DND-41 (cell line): ENCODE data around the gene VAV3.

ENCODE experiments used
- ATAC-seq: fragments of 200-7000 bp; cut with Tn5 transposase; 3 replicates; pipeline ENCODE4 v1.9.1; 2021; ENCODE audit warnings: low read depth; ENCODE audit not compliant: insufficient read depth
- DNase-seq: peaks from one replicate; pipeline ENCODE4 v3.0.0-alpha.2; 2020
- H2AFZ ChIP-seq: 2 replicates; pipeline ENCODE4 v1.6.0; 2012; ENCODE audit warnings: low read depth, low read length
- H3K27ac ChIP-seq: 2 replicates; pipeline ENCODE4 v1.5.1; 2012; ENCODE audit warnings: low read length, inconsistent platforms
- H3K27me3 ChIP-seq: fragments of 200-600 bp; sonication (generic); 2 replicates; pipeline ENCODE4 v1.6.0; 2012; ENCODE audit warnings: low read length, mild to moderate bottlenecking, inconsistent platforms; ENCODE audit not compliant: insufficient read depth, poor library complexity
- H3K36me3 ChIP-seq: 2 replicates; pipeline ENCODE4 v1.5.1; 2012; ENCODE audit warnings: low read length, inconsistent platforms; ENCODE audit not compliant: insufficient read depth
- H3K4me1 ChIP-seq: 2 replicates; pipeline ENCODE4 v1.5.1; 2012; ENCODE audit warnings: mild to moderate bottlenecking, low read length; ENCODE audit not compliant: insufficient read depth
- H3K4me2 ChIP-seq: 2 replicates; pipeline ENCODE4 v1.6.0; 2012; ENCODE audit warnings: mild to moderate bottlenecking, moderate library complexity, low read length, inconsistent platforms; ENCODE audit not compliant: insufficient read depth
- H3K4me3 ChIP-seq, 2 experiments: fragments of 200-600 bp in 1 of 2; shearing (Covaris generic) in 1 of 2; 2 replicates each; pipeline ENCODE4 v1.5.1; 2012 to 2016; ENCODE audit warnings: inconsistent platforms in 2 of 2, low read length in 2 of 2, mild to moderate bottlenecking in 2 of 2, low read depth in 1 of 2, moderate library complexity in 1 of 2
- H3K79me2 ChIP-seq: 2 replicates; pipeline ENCODE4 v1.6.0; 2012; ENCODE audit warnings: low read length, inconsistent platforms; ENCODE audit not compliant: insufficient read depth
- H3K9ac ChIP-seq: 2 replicates; pipeline ENCODE4 v1.6.0; 2012; ENCODE audit warnings: low read depth, mild to moderate bottlenecking, inconsistent platforms, low read length, moderate library complexity
- H3K9me3 ChIP-seq: 2 replicates; pipeline ENCODE4 v1.5.1; 2012; ENCODE audit warnings: low read length, moderate library complexity, mild to moderate bottlenecking, inconsistent platforms; ENCODE audit not compliant: insufficient read depth, severe bottlenecking
- H4K20me1 ChIP-seq: 2 replicates; pipeline ENCODE4 v1.6.0; 2012; ENCODE audit warnings: low read length; ENCODE audit not compliant: insufficient read depth
- CTCF ChIP-seq: IDR thresholded peaks from 2 replicates; pipeline ENCODE4 v1.5.1; 2012; ENCODE audit warnings: borderline replicate concordance, low read length, moderate library complexity, mild to moderate bottlenecking; ENCODE audit not compliant: poor library complexity, severe bottlenecking; ENCODE audit errors: extremely low read depth
- EZH2 ChIP-seq: IDR thresholded peaks from 3 replicates; pipeline ENCODE4 v1.6.1; 2012; ENCODE audit warnings: borderline replicate concordance, low read depth, mild to moderate bottlenecking, moderate library complexity, low read length, inconsistent platforms; ENCODE audit not compliant: severe bottlenecking

The VAV3 gene

GRCh38 chr1:107981277-107981676 lies 16.3 kb upstream of the VAV3 start:
- no peaks in the 10 kb centered on the region for H3K27me3 ChIP-seq
- no peaks in the 10 kb centered on the region for H3K79me2 ChIP-seq
- no peak overlapping the region for H3K4me3 ChIP-seq
- TF ChIP-seq EZH2 (no peak), CTCF (no peak)
- H4K20me1 ChIP-seq, result no peaks in the 10 kb centered on the region
- H3K9ac ChIP-seq, result no peak overlapping the region
- H2AFZ ChIP-seq, result no peak overlapping the region
- no peak for DNase-seq
- H3K4me1 ChIP-seq, result no peaks in the 10 kb centered on the region
- no peaks in the 10 kb centered on the region for H3K36me3 ChIP-seq
- ATAC-seq, result no peak
- no peak overlapping the region for H3K4me2 ChIP-seq
- no peaks in the 10 kb centered on the region for H3K9me3 ChIP-seq
- no peak overlapping the region for H3K27ac ChIP-seq

GRCh38 chr1:107979926-107980325 lies 14.9 kb upstream of the VAV3 start:
- no peaks in the 10 kb centered on the region for H3K79me2 ChIP-seq
- no peak overlapping the region for H3K27ac ChIP-seq
- no peak overlapping the region for H3K4me2 ChIP-seq
- no peaks in the 10 kb centered on the region for H3K9me3 ChIP-seq
- no peak overlapping the region for H3K4me3 ChIP-seq
- no peaks in the 10 kb centered on the region for H3K36me3 ChIP-seq
- no peak overlapping the region for H2AFZ ChIP-seq
- no peaks in the 10 kb centered on the region for H4K20me1 ChIP-seq
- no peaks in the 10 kb centered on the region for H3K27me3 ChIP-seq
- no peak overlapping the region for H3K9ac ChIP-seq
- H3K4me1 ChIP-seq, result no peaks in the 10 kb centered on the region
- DNase-seq (no peak), ATAC-seq (no peak)
- TF ChIP-seq CTCF (no peak), EZH2 (no peak)

- no peaks in the 10 kb centered on the region for H3K79me2 ChIP-seq
- no peaks in the 10 kb centered on the region for H3K27me3 ChIP-seq
- H3K4me2 ChIP-seq, result no peak overlapping the region
- no peaks in the 10 kb centered on the region for H4K20me1 ChIP-seq
- no peak overlapping the region for H3K9ac ChIP-seq
- H3K9me3 ChIP-seq, result no peaks in the 10 kb centered on the region
- ATAC-seq (no peak), DNase-seq (no peak)
- TF ChIP-seq CTCF (no peak), EZH2 (no peak)
- no peak overlapping the region for H3K27ac ChIP-seq
- no peak overlapping the region for H2AFZ ChIP-seq
- no peaks in the 10 kb centered on the region for H3K36me3 ChIP-seq
- no peak overlapping the region for H3K4me3 ChIP-seq
- no peaks in the 10 kb centered on the region for H3K4me1 ChIP-seq
These were observed 14.1 kb upstream of the VAV3 start for GRCh38 chr1:107979088-107979487.

- Histone ChIP-seq H3K79me2 (no peaks in the 10 kb centered on the region), H3K36me3 (no peaks in the 10 kb centered on the region), H3K4me2 (no peak overlapping the region), H4K20me1 (no peaks in the 10 kb centered on the region), H3K9ac (no peak overlapping the region), H3K4me1 (no peaks in the 10 kb centered on the region), H3K9me3 (no peaks in the 10 kb centered on the region), H3K27ac (no peak overlapping the region), H3K27me3 (no peaks in the 10 kb centered on the region), H2AFZ (no peak overlapping the region), H3K4me3 (no peak overlapping the region)
- TF ChIP-seq CTCF, result no peak
- TF ChIP-seq EZH2, result no peak
- ATAC-seq (no peak), DNase-seq (no peak)
These were observed 11.9 kb upstream of the VAV3 start for GRCh38 chr1:107976836-107977235.
